A673 (cell line): Measurements from ENCODE around the gene MIA2. TPM values are rescaled to one million over a fixed set of nuclear protein-coding genes. Genes with fewer than 3 reads are reported as not detected.

Experiments used
- BruUV-seq: library from RNA; stranded (reverse); fragments of 400-500 nt; replicated peaks from 2 replicates; lab custom pipeline; 2021; lab: Mats Ljungman, UMichigan
- CTCF ChIA-PET: fragments of 300-600 bp; sonication (Branson Sonifier 250); formaldehyde crosslinking; loops from one replicate; lab custom pipeline; 2022; ENCODE audit warnings: antibody characterized with exemption; lab: Charles Lee
- POLR2A ChIA-PET: fragments of 300-600 bp; sonication (Branson Sonifier 250); formaldehyde crosslinking; loops from one replicate; lab custom pipeline; 2022; ENCODE audit warnings: antibody characterized with exemption; ENCODE audit not compliant: low non-redundant PET; lab: Charles Lee
- DNase-seq: peaks from one replicate; pipeline ENCODE4 v3.0.0-alpha.2; 2015; ENCODE audit warnings: low spot score
- H3K27ac ChIP-seq: fragments of 200-600 bp; sonication (generic); 2 replicates; pipeline ENCODE4 v1.5.1; 2016; ENCODE audit warnings: mixed run types, low read depth, mild to moderate bottlenecking, mixed read lengths, antibody characterized with exemption, low read length; ENCODE audit not compliant: poor library complexity, severe bottlenecking
- H3K27me3 ChIP-seq: fragments of 200-600 bp; sonication (generic); replicated peaks from 2 replicates; pipeline ENCODE4 v1.6.1; 2017; ENCODE audit warnings: mixed run types, low read depth, mild to moderate bottlenecking, mixed read lengths, antibody characterized with exemption, low read length; ENCODE audit not compliant: insufficient read depth, poor library complexity
- H3K36me3 ChIP-seq: fragments of 200-600 bp; sonication (generic); 2 replicates; pipeline ENCODE4 v1.6.1; 2016; ENCODE audit warnings: mixed run types, mild to moderate bottlenecking, mixed read lengths, antibody characterized with exemption, low read length; ENCODE audit not compliant: insufficient read depth, poor library complexity, severe bottlenecking
- H3K4me1 ChIP-seq: fragments of 200-600 bp; sonication (generic); 2 replicates; pipeline ENCODE4 v1.6.1; 2017; ENCODE audit warnings: mixed run types, mild to moderate bottlenecking, mixed read lengths, antibody characterized with exemption, low read length; ENCODE audit not compliant: insufficient read depth, poor library complexity, severe bottlenecking
- H3K4me3 ChIP-seq: fragments of 200-600 bp; sonication (generic); 2 replicates; pipeline ENCODE4 v1.5.1; 2016; ENCODE audit warnings: low read depth, mixed run types, mild to moderate bottlenecking, mixed read lengths, low read length; ENCODE audit not compliant: poor library complexity, severe bottlenecking
- H3K9me3 ChIP-seq: fragments of 200-600 bp; sonication (generic); 2 replicates; pipeline ENCODE4 v1.6.1; 2016; ENCODE audit warnings: mixed run types, low read depth, mild to moderate bottlenecking, mixed read lengths, antibody characterized with exemption, low read length; ENCODE audit not compliant: poor library complexity, severe bottlenecking
- EZH2 ChIP-seq: fragments of 200-600 bp; sonication (generic); IDR thresholded peaks from 2 replicates; pipeline ENCODE4 v1.6.1; 2017; ENCODE audit warnings: borderline replicate concordance, low read depth, mild to moderate bottlenecking, mixed read lengths, antibody characterized with exemption, low read length; ENCODE audit not compliant: poor library complexity, severe bottlenecking
- intact Hi-C: fragments of 100-400 bp; cut with micrococcal nuclease; formaldehyde crosslinking; loops from one replicate; pipeline ENCODE4 v1.10.0; 2022; ENCODE audit not compliant: unreplicated experiment
- total RNA-seq: library from RNA; stranded (reverse); gene quantifications from 2 replicates; pipeline ENCODE4 v1.2.3, GENCODE V29; 2021
- TF ChIP-seq, protein P1 (sequence below): fragments of 300-800, 200-600 bp; sonication (generic); conservative IDR thresholded peaks from 2 replicates; pipeline ENCODE4 v1.5.1; 2017; ENCODE audit warnings: low read depth, mild to moderate bottlenecking, antibody characterized with exemption, low read length, moderate library complexity, mixed read lengths

The MIA2 gene
- total RNA-seq, 1 experiment from 2014 or later = 16.7 TPM

DNA sequence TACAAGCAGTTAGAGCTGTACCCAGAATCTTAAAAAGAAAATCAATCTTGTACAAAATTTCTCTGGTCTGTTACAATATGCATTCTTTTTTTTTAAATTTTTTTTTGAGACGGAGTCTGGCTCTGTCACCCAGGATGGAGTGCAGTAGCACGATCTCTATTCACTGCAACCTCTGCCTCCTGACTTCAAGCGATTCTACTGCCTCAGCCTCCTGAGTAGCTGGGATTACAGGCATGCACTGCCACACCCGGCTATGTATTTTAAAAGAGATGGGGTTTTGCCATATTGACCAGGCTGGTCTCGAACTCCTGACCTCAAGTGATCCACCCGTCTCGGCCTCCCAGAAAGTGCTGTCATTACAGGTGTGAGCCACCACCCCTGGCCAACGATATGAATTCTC, 194.4 kb downstream of the MIA2 start:
- no TSS peak for BruUV-seq
- no peak for DNase-seq
- no peaks in the 10 kb centered on the region for H3K36me3 ChIP-seq
- peaks cover 17% of the 10 kb centered on the region for H3K4me1 ChIP-seq
- H3K27ac ChIP-seq = no peak overlapping the region
- POLR2A ChIA-PET = no interaction called here
- H3K4me3 ChIP-seq = no peak overlapping the region
- H3K9me3 ChIP-seq = no peaks in the 10 kb centered on the region
- intact Hi-C loops = no loop called here
- no peak for TF ChIP-seq EZH2
- TF ChIP-seq, protein P1, sequence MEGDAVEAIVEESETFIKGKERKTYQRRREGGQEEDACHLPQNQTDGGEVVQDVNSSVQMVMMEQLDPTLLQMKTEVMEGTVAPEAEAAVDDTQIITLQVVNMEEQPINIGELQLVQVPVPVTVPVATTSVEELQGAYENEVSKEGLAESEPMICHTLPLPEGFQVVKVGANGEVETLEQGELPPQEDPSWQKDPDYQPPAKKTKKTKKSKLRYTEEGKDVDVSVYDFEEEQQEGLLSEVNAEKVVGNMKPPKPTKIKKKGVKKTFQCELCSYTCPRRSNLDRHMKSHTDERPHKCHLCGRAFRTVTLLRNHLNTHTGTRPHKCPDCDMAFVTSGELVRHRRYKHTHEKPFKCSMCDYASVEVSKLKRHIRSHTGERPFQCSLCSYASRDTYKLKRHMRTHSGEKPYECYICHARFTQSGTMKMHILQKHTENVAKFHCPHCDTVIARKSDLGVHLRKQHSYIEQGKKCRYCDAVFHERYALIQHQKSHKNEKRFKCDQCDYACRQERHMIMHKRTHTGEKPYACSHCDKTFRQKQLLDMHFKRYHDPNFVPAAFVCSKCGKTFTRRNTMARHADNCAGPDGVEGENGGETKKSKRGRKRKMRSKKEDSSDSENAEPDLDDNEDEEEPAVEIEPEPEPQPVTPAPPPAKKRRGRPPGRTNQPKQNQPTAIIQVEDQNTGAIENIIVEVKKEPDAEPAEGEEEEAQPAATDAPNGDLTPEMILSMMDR = no peak
- no peaks in the 10 kb centered on the region for H3K27me3 ChIP-seq
- CTCF ChIA-PET = no interaction called here

DNA sequence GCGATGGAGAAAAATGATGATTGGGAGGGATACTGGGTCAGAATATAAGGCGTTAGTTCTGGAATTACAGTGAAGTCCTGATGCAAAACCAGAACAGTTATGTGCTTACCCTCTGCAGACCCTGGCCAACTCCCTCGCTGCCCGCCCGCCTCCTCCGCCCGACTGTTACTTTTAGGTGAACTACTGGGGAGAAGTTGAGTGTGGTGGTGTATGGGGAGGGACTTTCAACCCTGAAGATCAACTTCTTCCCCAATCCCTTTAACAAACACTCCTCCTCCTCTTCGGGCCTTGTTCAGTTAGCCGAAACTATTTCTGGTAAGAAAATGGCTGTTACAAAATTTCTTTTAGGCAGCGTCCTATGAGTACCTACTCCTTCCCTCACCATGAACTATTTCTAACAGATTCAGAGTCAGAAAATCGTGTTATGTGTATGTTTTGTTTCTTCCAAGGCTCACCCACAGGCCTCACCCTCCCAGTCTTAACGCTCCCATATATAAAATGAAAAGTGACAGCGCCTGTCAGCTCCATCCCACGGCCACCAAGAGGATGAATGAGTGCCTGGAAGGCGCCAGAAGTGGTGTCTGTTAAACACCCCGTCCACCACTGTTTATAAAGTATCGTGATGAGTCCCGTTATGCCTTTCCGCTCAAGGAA, 197.2 kb downstream of the MIA2 start:
- H3K27ac ChIP-seq = peak overlapping the region; percentile 100
- ChIA-PET CTCF (no interaction called here), POLR2A (no interaction called here)
- H3K4me3 ChIP-seq = peak overlapping the region; percentile 89
- no peak for TF ChIP-seq EZH2
- TF ChIP-seq, protein P1 = no peak
- BruUV-seq = TSS peak; percentile 37
- intact Hi-C loops = no loop called here
- peaks cover 22% of the 10 kb centered on the region for H3K4me1 ChIP-seq
- H3K36me3 ChIP-seq = no peaks in the 10 kb centered on the region
- peak; percentile 25 for DNase-seq
- H3K9me3 ChIP-seq = no peaks in the 10 kb centered on the region
- H3K27me3 ChIP-seq = no peaks in the 10 kb centered on the region

DNA sequence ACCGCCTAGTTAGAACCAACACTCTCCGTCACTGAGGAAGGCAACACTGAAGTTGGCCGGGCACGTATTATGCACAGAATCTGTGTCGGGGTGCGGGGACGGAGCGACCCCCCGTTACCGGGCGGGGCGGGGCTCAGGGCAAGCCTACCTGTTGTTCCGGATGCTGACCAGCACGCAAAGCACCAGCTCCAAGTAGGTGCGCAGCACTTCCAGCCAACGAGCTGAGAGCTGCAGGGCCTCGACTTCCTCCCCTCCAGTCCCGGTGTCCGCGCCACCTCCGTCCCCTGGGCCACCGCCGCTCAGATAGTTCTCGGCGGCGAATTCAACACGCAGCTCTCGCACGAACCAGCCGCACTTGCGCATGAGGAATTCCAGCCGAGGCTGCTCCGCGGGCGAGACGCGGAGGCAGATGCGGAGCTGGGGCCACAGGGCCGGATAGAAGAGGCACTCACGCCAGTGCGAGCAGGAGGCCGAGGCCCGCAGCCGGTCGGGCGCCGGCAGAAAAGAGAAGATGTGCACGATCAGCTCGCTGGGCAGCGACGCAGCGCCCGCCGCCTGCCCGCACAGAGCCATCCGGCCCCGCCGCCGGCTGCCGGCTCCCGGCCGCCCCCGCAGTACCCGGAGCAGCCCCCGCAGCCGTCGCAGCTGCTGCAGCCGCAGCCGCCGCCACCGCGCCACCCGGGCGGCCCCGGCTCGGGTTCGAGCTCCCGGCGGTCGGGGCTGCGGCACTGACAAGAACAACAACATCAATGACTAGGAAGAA, 197.9 kb downstream of the MIA2 start:
- peaks cover 22% of the 10 kb centered on the region for H3K4me1 ChIP-seq

More for the DNA sequence above, 197.9 kb downstream of the MIA2 start:
- intact Hi-C loops = no loop called here
- no peaks in the 10 kb centered on the region for H3K36me3 ChIP-seq
- H3K4me3 ChIP-seq = peak overlapping the region; percentile 89
- peak; percentile 48 for DNase-seq
- no TSS peak for BruUV-seq
- ChIA-PET POLR2A (interaction anchor here (0.6 kb wide), 1 partner anchor 14 kb away, joined by 5 read pairs; no protein-coding TSS in a partner anchor), CTCF (no interaction called here)
- H3K27me3 ChIP-seq = no peaks in the 10 kb centered on the region
- H3K27ac ChIP-seq = peak overlapping the region; percentile 100
- TF ChIP-seq, protein P1 = no peak
- TF ChIP-seq EZH2 = no peak
- H3K9me3 ChIP-seq = no peaks in the 10 kb centered on the region
